Activated CD8-positive, alpha-beta T cell treated with anti-CD3 and anti-CD28 coated beads for 36 hours (primary cell): ENCODE results near the gene NHP2. TPM values are rescaled to one million over a fixed set of nuclear protein-coding genes. Genes with fewer than 3 reads are reported as not detected.

Source experiments
- ATAC-seq: fragments of 200-7000 bp; cut with Tn5 transposase; one replicate; pipeline ENCODE4 v1.10.0; 2021; ENCODE audit warnings: mild to moderate bottlenecking, moderate library complexity
- CTCF ChIA-PET: fragments of 350-600 bp; sonication (Branson Sonifier 250); formaldehyde crosslinking; loops from one replicate; lab custom pipeline; 2021; ENCODE audit warnings: antibody characterized with exemption; lab: Charles Lee
- POLR2A ChIA-PET: fragments of 350-600 bp; sonication (Branson Sonifier 250); formaldehyde crosslinking; loops from one replicate; lab custom pipeline; 2021; ENCODE audit warnings: antibody characterized with exemption; lab: Charles Lee
- DNase-seq: peaks from one replicate; pipeline ENCODE4 v3.0.0-alpha.2; 2020
- H3K27ac Mint-ChIP-seq: one replicate; pipeline ENCODE4 v1.8.0; 2021; ENCODE audit warnings: mild to moderate bottlenecking, mixed read lengths
- H3K27me3 Mint-ChIP-seq: one replicate; pipeline ENCODE4 v1.8.0; 2021; ENCODE audit warnings: mixed read lengths
- H3K36me3 Mint-ChIP-seq: one replicate; pipeline ENCODE4 v1.8.0; 2021; ENCODE audit warnings: low read depth, mixed read lengths
- H3K4me1 Mint-ChIP-seq: one replicate; pipeline ENCODE4 v1.8.0; 2021; ENCODE audit warnings: low read depth, mixed read lengths
- H3K4me3 Mint-ChIP-seq: one replicate; pipeline ENCODE4 v1.8.0; 2021; ENCODE audit warnings: mild to moderate bottlenecking, moderate library complexity, mixed read lengths
- H3K9me3 Mint-ChIP-seq: one replicate; pipeline ENCODE4 v1.8.0; 2021; ENCODE audit warnings: mixed read lengths
- CTCF ChIP-seq: fragments of 200-600 bp; IDR thresholded peaks from one replicate; pipeline ENCODE4 v1.8.0; 2022; ENCODE audit warnings: antibody characterized with exemption, mild to moderate bottlenecking
- intact Hi-C: fragments of 100-400 bp; cut with micrococcal nuclease; formaldehyde crosslinking; loops from one replicate; pipeline ENCODE4 v1.10.0; 2022
- total RNA-seq, 2 experiments: library from RNA; stranded (reverse); gene quantifications; one replicate each; pipeline ENCODE4 v1.2.3, GENCODE V29; 2021

The NHP2 gene
- total RNA-seq, 2 experiments from 2014 or later: 287 to 296 TPM

DNA sequence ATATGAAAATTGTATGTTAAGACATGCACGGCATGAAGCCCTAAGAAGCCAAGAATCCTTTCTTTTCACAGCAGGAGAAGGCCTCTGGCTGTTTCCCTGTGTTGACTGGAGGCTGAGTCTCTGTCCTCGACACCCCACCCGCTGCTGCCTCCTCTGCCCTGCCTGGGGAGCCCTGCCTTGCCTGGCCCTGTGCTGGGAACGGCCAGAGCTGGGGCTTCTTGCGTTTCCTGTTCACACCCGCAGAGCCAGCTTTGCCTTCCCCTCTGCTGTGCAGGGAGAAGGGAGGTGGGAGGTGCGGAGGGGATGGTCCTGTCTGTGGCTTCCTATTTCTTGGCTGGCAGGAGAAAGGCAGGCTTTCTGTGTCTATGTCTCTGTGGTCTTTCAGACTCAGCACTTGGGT is 40.3 kb upstream of the NHP2 start:
- ATAC-seq (peak; percentile 70), DNase-seq (no peak)
- intact Hi-C loops: no loop called here
- peaks cover 7% of the 10 kb centered on the region for H3K27me3 Mint-ChIP-seq
- H3K27ac Mint-ChIP-seq: no peak overlapping the region
- no peak for TF ChIP-seq CTCF
- H3K36me3 Mint-ChIP-seq: no peaks in the 10 kb centered on the region
- ChIA-PET POLR2A (interaction anchor here (0.9 to 2.5 kb wide), 3 partner anchors 8 to 10 kb away, joined by 3 to 7 read pairs (median 4); partner anchors contain the start of gene HNRNPAB), CTCF (interaction anchor here (1.0 kb wide), 1 partner anchor 10 kb away, joined by 3 read pairs; the partner anchor contains the start of gene HNRNPAB)
- no peak overlapping the region for H3K4me3 Mint-ChIP-seq
- H3K4me1 Mint-ChIP-seq: peaks cover 14% of the 10 kb centered on the region
- no peaks in the 10 kb centered on the region for H3K9me3 Mint-ChIP-seq

- intact Hi-C loops: no loop called here
- TF ChIP-seq CTCF: no peak
- Mint-ChIP-seq H3K27me3 (peaks cover 7% of the 10 kb centered on the region), H3K4me1 (peaks cover 14% of the 10 kb centered on the region), H3K27ac (no peak overlapping the region), H3K4me3 (no peak overlapping the region), H3K9me3 (no peaks in the 10 kb centered on the region), H3K36me3 (no peaks in the 10 kb centered on the region)
- ATAC-seq (peak; percentile 55), DNase-seq (no peak)
- ChIA-PET CTCF (interaction anchor here (0.9 to 1.0 kb wide), 2 partner anchors 11 to 118 kb away, joined by 3 read pairs; partner anchors contain the start of gene HNRNPAB), POLR2A (interaction anchor here (0.9 kb wide), 2 partner anchors 8 to 11 kb away, joined by 3 to 4 read pairs; partner anchors contain the start of gene HNRNPAB)
Observed at GRCh38 chr5:178193251-178193809, 39.6 kb upstream of the NHP2 start.

DNA sequence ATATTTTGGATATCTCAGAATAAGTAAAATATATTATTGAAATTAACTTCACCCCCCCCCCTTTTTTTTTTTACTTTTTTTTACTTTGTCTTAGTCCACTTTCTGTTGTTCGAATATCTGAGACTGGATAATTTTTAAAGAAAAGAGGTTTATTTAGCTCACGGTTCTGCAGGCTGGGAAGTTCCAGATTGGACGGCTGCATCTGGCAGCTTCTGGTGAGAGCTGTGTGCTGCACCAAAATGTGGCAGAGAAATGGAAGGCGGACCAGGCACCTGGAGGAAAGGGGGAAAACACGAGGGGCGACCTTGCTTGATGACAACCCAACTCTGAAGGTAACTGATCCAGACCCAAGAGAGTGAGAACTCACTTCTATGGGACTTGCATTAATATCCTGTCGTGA is 39.1 kb upstream of the NHP2 start:
- TF ChIP-seq CTCF: no peak
- ATAC-seq (no peak), DNase-seq (no peak)
- H3K27ac Mint-ChIP-seq: no peak overlapping the region
- H3K4me3 Mint-ChIP-seq: no peak overlapping the region
- peaks cover 14% of the 10 kb centered on the region for H3K4me1 Mint-ChIP-seq
- peaks cover 7% of the 10 kb centered on the region for H3K27me3 Mint-ChIP-seq
- ChIA-PET POLR2A (interaction anchor here (0.9 kb wide), 2 partner anchors 9 to 11 kb away, joined by 3 to 4 read pairs; partner anchors contain the start of gene HNRNPAB), CTCF (interaction anchor here (0.9 to 1.0 kb wide), 2 partner anchors 11 to 117 kb away, joined by 3 read pairs; partner anchors contain the start of gene HNRNPAB)
- intact Hi-C loops: no loop called here
- H3K36me3 Mint-ChIP-seq: no peaks in the 10 kb centered on the region
- H3K9me3 Mint-ChIP-seq: no peaks in the 10 kb centered on the region

- no peak overlapping the region for H3K27ac Mint-ChIP-seq
- no peak overlapping the region for H3K4me3 Mint-ChIP-seq
- CTCF ChIA-PET: interaction anchor here (0.9 kb wide), 1 partner anchor 117 kb away, joined by 3 read pairs; no protein-coding TSS in a partner anchor
- POLR2A ChIA-PET: no interaction called here
- H3K9me3 Mint-ChIP-seq: no peaks in the 10 kb centered on the region
- TF ChIP-seq CTCF: no peak
- DNase-seq (no peak), ATAC-seq (no peak)
- H3K4me1 Mint-ChIP-seq: peaks cover 14% of the 10 kb centered on the region
- peaks cover 7% of the 10 kb centered on the region for H3K27me3 Mint-ChIP-seq
- intact Hi-C loops: no loop called here
- H3K36me3 Mint-ChIP-seq: no peaks in the 10 kb centered on the region
Observed at GRCh38 chr5:178192244-178192643, 38.6 kb upstream of the NHP2 start.

GRCh38 chr5:178191661-178192060 is 38.0 kb upstream of the NHP2 start:
- H3K27ac Mint-ChIP-seq: no peak overlapping the region
- peaks cover 14% of the 10 kb centered on the region for H3K4me1 Mint-ChIP-seq
- no peaks in the 10 kb centered on the region for H3K36me3 Mint-ChIP-seq
- ChIA-PET CTCF (interaction anchor here (1.2 kb wide), 1 partner anchor 129 kb away, joined by 3 read pairs; no protein-coding TSS in a partner anchor), POLR2A (no interaction called here)
- H3K4me3 Mint-ChIP-seq: no peak overlapping the region
- peaks cover 7% of the 10 kb centered on the region for H3K27me3 Mint-ChIP-seq
- intact Hi-C loops: no loop called here
- ATAC-seq (no peak), DNase-seq (no peak)
- no peak for TF ChIP-seq CTCF
- H3K9me3 Mint-ChIP-seq: no peaks in the 10 kb centered on the region
